SK-N-SH treated with all-trans-retinoic acid at 6 μM for 48 hours (cell line): ENCODE measurements around the gene SUGT1.
"Not testable (repeated sequence)": the region's sequence is repeated elsewhere in the genome, so short reads cannot be mapped to it uniquely, and the experiment has no call there.

ENCODE experiments used
- ATAC-seq: fragments of 200-7000 bp; cut with Tn5 transposase; 3 replicates; pipeline ENCODE4 v1.9.1; 2020; ENCODE audit warnings: mild to moderate bottlenecking, moderate library complexity
- BACH2 ChIP-seq: fragments of 250-450 bp; sonication (Bioruptor Pico); IDR thresholded peaks from 2 replicates; pipeline ENCODE4 v1.9.0; 2021; ENCODE audit warnings: mild to moderate bottlenecking, borderline replicate concordance
- CREB5 ChIP-seq: fragments of 250-450 bp; sonication (Bioruptor Pico); IDR thresholded peaks from 2 replicates; pipeline ENCODE4 v1.5.1; 2020; ENCODE audit warnings: low read depth, mild to moderate bottlenecking, moderate library complexity
- GLIS3 ChIP-seq: fragments of 250-450 bp; sonication (Bioruptor Pico); IDR thresholded peaks from 2 replicates; pipeline ENCODE4 v1.5.0; 2020; ENCODE audit warnings: mild to moderate bottlenecking, moderate library complexity
- ISL1 ChIP-seq: fragments of 250-450 bp; sonication (Bioruptor Pico); IDR thresholded peaks from 2 replicates; pipeline ENCODE4 v2.1.2; 2022; ENCODE audit warnings: mild to moderate bottlenecking, moderate library complexity
- PPARA ChIP-seq: fragments of 250-450 bp; sonication (Bioruptor Pico); IDR thresholded peaks from 2 replicates; pipeline ENCODE4 v1.5.0; 2020; ENCODE audit warnings: mild to moderate bottlenecking, borderline replicate concordance
- TCF4 ChIP-seq: fragments of 250-450 bp; sonication (Bioruptor Pico); IDR thresholded peaks from 2 replicates; pipeline ENCODE4 v1.8.0; 2021; ENCODE audit warnings: mild to moderate bottlenecking, moderate library complexity, borderline replicate concordance
- ZC3H10 ChIP-seq: fragments of 250-450 bp; sonication (Bioruptor Pico); IDR thresholded peaks from 2 replicates; pipeline ENCODE4 v1.5.1; 2021; ENCODE audit warnings: mild to moderate bottlenecking, moderate library complexity
- ZFP3 ChIP-seq: fragments of 250-450 bp; sonication (Bioruptor Pico); IDR thresholded peaks from 2 replicates; pipeline ENCODE4 v1.5.0; 2020; ENCODE audit warnings: mild to moderate bottlenecking, moderate library complexity
- ZFP30 ChIP-seq: fragments of 450-650 bp; formaldehyde crosslinking; IDR thresholded peaks from 2 replicates; pipeline ENCODE4 v1.5.0; 2022; ENCODE audit warnings: mild to moderate bottlenecking, moderate library complexity
- ZNF565 ChIP-seq: fragments of 450-650 bp; formaldehyde crosslinking; conservative IDR thresholded peaks from 2 replicates; pipeline ENCODE4 v1.5.0; 2020; ENCODE audit warnings: low read depth, mild to moderate bottlenecking, moderate library complexity
- ZNF70 ChIP-seq: fragments of 450-650 bp; formaldehyde crosslinking; IDR thresholded peaks from 2 replicates; pipeline ENCODE4 v1.5.0; 2020; ENCODE audit warnings: mild to moderate bottlenecking, moderate library complexity
- ZNF8 ChIP-seq: fragments of 450-650 bp; formaldehyde crosslinking; IDR thresholded peaks from 2 replicates; pipeline ENCODE4 v1.5.0; 2020; ENCODE audit warnings: mild to moderate bottlenecking, moderate library complexity

Gene SUGT1

DNA sequence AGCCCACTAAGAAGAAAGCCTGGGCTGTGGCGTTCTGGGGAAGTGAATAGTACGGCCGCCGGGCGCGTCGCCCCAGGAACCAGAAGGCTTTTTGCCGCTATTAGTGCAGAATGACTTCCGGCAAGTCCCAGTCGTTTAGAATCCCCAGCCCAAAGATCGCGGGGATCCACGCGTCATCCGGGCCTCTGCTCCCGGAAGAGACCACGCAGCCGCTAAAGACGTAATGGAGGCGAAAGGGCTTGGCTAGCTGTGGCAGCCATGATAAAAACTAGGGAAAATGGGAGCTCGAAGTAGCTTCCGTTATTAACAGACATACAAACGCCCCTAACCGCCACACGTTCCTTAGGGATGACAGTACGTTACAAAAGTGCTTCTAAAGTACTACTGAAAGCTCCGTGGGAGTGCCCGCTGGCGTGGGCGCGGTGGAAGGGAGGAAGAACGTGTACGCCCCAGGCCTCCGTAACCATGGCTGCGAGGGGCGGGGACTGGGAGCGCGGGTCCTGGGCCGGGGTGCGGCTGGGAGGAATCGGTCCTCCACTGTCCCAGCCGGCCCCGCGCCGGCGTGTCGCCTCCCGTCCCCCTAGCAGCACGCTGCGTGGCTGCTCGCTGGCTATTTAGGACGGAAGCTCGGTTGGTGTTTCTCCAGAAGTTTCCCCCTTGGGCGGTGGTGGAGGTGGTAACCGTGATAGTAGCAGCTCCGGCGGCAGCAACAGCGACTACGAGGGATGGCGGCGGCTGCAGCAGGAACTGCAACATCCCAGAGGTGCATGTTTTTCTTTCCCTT is at the start of gene SUGT1:
Gene SUGT1 (plus strand): TSS at position 641 of the 784 bp plus-strand sequence. CDS start 85 bp downstream, at position 726.
- TF ChIP-seq GLIS3 (0 out of 2 replicates have a peak, but pooled peaks have one; percentile 4), TCF4 (CRISPR knock-in tag) (no peak), CREB5 (CRISPR knock-in tag) (no peak)
- TF ChIP-seq, all 23 proteins: peak for 1
- peak; percentile 97 for ATAC-seq

- ATAC-seq = not testable (repeated sequence)
Observed at GRCh38 chr13:52603316-52603715, 49.3 kb upstream of the SUGT1 start.

GRCh38 chr13:52606126-52606525 is 46.5 kb upstream of the SUGT1 start:
- not testable (repeated sequence) for ATAC-seq

DNA sequence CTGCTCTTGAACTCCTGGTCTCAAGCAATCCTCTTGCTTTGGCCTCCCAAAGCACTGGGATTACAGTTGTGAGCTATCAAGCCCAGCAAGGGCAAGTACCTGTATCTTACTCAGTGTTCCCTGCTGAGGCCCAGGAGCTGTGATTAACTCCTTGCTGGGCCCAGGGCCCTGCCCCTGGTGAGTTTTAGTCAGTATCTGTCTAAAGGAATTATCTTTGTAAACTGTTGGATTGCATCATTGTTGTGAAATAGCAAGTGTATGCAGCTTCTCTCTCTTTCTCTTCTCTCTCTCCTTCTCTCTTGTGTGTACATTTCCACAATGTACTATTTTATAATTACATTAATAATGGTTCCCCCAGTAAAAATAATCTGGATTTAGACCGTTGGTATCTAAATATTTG is 45.8 kb upstream of the SUGT1 start:
- not testable (repeated sequence) for ATAC-seq

- ATAC-seq = peak; percentile 40; the same call in 1 of the 3 replicates
Observed at GRCh38 chr13:52608184-52608583, 44.5 kb upstream of the SUGT1 start.

- ATAC-seq = peak; percentile 94
Observed at GRCh38 chr13:52609013-52609606, 43.5 kb upstream of the SUGT1 start.

DNA sequence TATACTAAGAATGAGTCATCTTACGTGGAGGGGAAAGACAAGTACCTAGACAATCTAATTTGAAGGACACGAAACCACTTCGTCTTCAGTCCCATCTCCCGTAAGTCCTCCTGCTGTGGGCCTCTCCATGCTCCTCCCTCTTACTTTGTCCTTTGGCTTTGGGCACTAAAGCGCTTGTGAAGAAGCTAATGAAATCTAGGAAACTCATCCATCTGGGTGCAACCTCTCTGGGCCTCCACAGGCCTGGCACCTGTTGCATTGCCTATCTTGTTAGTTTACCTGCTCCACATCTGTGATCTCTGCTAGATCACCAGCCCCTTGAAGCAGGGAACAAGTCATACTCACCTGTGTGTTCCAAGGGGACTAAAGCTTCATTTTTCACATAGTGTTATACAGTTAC is 42.5 kb upstream of the SUGT1 start:
- not testable (repeated sequence) for ATAC-seq

- ATAC-seq = no peak
- TF ChIP-seq ZNF8 (CRISPR knock-in tag) (peak; percentile 60; the same call in 1 of the 2 replicates), ZFP30 (CRISPR knock-in tag) (no peak)
Observed at GRCh38 chr13:52615134-52615801, 37.4 kb upstream of the SUGT1 start.

- no peak for ATAC-seq
- no peak for TF ChIP-seq ZNF565 (CRISPR knock-in tag)
- TF ChIP-seq ISL1 (CRISPR knock-in tag) = no peak
- no peak for TF ChIP-seq BACH2 (CRISPR knock-in tag)
- no peak for TF ChIP-seq PPARA (CRISPR knock-in tag)
- no peak for TF ChIP-seq ZNF8 (CRISPR knock-in tag)
- TF ChIP-seq ZC3H10 (CRISPR knock-in tag) = no peak
Observed at GRCh38 chr13:52615812-52616211, 36.8 kb upstream of the SUGT1 start.

DNA sequence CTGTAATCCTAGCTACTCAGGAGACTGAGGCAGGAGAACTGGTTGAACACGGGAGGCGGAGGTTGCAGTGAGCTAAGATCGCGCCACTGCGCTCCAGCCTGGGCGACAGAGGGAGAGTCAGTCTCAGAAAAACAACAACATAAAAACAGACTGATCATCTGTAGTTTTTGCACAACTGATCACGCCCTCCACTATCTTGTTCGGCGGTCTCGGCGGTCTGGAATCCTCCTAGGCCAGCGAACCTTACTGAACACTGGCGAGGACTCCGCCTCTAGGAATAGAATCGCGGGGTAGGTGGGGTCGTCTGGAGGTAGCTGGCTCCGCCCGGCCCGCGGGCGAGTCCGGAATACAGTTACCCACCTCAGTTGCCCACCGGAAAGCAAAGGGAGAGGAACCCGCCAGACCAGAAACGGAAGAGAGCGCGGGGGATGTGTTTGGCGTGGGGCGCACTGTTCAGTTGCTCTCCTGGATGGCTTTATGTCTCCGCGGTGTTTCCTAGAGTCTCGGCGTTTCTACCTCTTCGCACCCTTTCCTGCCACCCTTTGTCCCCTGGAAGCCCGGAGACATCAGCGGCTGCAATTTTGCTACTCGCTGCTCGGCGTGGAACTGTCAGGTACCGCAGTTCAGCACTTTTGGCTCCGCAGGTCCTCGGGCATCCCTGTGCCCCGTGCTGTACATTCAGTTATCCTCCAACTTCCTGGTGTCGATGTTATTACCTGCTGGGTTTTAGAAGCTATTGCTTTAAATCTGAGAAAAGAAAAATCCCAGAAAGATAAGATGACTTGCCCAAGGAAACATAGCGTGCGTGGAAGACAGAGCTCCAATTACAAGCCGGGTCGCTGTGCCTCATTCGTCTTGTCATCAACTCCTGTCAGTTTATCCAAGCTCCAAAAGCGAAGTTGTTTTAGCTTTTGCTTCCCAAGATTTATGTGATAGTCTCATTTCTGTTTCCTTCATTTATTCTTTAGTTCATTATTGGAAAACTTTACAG is 35.3 kb upstream of the SUGT1 start:
- TF ChIP-seq ZFP3 (CRISPR knock-in tag) = no peak
- no peak for TF ChIP-seq ZFP30 (CRISPR knock-in tag)
- no peak for TF ChIP-seq GLIS3
- TF ChIP-seq ZNF70 (CRISPR knock-in tag) = no peak
- no peak for TF ChIP-seq TCF4 (CRISPR knock-in tag)
- TF ChIP-seq ISL1 (CRISPR knock-in tag) = no peak
- peak; percentile 99 for ATAC-seq

DNA sequence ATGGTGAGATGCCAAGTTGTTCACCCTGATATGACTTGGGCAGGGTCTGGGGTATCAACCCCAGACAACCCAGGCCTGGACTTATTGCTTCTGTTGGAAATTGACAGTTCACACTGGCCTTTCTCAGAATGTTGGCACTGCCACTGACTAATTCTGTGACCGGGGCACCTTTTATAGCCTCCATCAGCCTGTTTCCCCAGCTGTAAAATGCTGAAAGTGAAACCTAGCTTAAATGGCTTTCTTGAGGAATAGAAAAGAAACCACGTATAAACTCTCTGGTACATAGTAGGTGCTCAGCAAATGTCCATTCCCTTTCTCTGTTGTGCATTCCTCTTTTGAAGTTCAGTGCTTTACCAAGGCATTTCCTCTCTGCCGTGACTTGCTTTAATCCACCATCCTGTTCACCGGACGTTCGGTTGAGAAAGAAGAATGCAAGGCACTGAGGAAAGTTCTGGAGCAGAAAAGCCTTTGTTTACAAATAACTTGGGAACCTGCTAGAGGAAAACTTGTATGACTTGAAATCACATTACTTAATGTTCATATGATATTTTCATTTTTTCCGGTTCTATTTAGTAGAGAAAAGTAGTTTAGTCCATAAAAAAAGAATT is 21.4 kb upstream of the SUGT1 start:
- not testable (repeated sequence) for ATAC-seq
